HCEC 1CT (cell line): Measurements from ENCODE around the gene SCAANT1.
A peak's percentile ranks its signal among the peaks of the same experiment; 100 is the strongest.

Source experiments
- DNase-seq: peaks from one replicate; pipeline ENCODE4 v3.0.0-alpha.2; 2017

Gene SCAANT1

DNA sequence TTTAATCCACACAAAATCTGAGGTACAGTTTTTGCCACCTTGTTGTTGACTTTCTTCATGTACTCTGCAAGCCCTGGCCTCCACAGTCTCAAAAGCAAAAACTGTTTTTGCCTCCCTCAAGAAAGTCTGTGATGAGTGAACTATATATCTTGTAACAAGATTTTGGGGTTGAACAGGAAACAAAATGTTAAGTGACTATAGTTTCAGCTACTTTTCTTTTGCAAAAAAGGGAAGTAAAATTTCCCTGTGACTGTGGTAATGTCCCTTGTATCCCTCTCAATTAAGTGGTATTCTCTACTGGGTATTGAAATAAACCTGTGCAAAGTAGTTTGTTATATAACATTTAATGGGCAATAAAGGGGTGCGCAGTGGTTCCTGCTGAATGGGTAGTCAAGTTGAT, 21.3 kb upstream of the SCAANT1 start:
- DNase-seq: no peak

DNA sequence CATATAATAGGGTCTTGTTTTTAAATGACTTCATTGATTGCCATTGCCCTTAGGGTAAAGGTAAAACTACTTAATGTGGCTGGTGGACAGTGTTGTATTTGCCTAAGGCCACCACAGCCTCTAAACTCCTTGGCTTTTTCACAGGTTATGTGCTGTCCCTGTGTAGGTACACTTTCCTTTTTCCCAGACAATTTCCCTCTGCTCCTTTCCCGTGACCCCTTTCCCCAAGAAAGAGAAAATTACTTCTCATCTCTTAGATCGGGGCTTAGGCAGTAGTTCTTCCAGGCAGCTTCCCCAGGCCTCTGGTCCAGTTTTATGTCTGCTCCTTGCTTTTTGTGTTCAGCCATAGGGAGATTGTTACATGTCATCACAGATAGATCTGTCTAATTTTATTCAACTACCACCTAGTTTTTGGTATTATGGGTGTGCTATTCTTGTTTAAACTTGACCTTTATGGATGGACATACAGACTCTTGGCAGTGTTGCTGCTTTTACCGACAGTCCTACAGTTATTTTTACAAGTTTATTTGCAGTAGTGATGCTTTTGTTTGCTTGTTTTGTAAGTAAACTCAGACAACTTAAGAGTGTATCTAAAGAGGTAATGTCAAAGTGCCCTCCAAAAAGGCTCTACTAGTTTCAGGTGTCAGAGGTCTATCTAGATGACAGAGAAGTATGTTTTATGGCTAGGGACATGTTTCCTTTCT, 20.5 kb upstream of the SCAANT1 start:
- no peak for DNase-seq

DNA sequence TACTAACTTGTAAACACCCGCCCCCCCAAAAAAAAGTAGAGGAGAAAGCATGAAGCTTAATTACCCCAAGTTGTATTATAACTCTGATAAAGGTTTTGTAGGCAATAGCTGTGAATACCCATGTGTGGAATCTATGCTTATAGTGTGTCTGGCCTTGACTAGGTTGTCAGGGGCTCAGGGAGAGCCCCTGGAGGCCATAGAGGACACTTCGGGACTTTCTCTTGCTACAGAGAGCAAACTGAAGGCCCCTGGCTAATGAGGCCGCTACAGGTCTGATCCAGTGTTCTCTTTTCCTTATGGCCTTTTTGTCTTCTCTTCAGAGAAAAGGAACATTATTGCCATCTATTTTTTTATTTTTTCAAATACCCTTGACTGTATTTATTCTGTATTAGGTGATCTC, 19.1 kb upstream of the SCAANT1 start:
- DNase-seq: no peak

DNA sequence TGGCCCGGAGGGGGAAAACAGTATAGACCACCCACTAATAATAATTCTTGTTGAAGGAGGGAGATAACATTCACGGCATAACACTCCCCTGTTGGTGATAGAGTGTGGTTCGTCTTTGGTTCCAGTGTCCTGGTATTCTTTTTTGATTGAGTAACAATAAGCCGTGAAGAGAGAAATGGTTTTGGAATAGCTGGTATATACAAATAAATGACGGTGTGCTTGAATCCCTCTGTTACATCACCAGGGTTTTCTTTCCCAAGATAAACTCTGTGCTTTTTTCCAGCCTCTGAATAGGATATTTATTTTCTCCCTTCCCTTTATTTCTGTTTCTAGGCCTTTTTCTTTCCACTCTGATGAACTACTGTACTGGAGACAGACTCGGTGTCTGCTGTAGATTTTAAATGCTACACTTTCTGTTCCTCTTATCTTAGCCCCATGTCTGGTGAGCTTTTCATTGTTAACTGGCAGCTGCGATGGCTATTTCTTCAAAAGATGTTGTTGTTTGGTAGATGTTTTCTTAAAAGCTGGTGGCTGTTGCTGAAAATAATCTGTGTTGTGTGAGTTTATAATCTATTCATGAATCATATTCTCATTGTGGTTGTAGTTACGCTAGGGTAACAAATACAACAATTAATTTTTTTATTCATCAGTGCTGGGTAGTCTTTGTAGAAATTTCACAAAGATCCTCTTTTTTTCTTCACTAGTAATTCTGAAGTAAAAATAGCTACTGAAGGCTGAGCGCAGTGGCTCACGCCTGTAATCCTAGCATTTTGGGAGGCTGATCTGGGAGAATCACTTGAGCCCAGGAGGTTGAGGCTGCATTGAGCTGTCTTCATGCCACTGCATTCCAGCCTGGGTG, 15.5 kb upstream of the SCAANT1 start:
- DNase-seq: no peak

DNA sequence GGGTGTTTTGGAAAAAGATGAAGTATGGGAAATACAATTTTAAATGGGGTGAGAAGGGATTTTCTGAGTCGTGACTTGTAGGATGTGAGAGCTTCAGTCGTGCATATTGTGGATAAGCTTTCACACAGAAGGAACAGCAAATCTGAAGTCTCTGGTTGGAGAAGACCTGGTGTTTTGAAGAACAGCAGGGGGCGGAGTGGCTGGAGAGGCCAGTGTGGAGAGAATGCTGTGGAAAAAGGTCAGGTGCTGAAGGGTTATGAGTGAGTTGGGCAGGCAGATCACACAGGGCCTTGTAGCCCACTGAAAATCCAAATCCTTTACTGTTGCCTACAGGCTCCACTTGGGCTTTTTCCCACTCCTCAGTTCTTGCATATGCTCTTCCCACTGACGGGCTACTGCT, 14.1 kb upstream of the SCAANT1 start:
- no peak for DNase-seq

DNA sequence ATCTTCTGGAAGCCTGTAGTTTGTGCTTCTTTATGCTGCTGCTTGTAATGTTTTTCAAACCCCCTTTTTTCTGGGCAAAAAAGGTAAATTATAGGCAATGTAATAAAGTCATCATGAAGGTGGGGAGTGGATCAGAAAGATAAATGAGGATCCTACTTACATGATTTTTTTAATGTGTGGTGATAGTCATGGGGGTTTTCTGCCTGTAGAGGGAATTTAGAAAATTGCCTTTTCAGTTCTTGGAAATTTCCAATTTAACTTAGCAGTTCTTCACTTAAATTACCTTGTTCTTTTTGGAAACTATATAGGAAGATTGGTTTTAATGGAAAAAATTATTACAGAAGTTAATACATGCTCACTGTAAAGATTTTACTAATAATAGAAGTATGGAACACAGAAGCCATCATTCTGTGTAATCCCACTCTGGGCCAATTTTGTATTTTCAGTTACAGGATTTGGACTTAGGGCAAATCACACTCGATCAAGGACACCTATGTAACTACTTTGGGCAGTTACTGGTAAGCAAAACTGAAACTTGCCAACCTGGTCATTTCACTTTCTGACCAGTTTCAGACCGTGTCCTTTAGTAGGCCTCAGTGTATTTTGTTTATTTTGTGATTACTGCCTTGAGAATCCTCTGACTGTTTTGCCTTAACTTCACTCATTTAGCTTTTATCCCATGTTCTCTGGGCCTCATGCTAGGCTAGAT, 10.5 kb upstream of the SCAANT1 start:
- no peak for DNase-seq

DNA sequence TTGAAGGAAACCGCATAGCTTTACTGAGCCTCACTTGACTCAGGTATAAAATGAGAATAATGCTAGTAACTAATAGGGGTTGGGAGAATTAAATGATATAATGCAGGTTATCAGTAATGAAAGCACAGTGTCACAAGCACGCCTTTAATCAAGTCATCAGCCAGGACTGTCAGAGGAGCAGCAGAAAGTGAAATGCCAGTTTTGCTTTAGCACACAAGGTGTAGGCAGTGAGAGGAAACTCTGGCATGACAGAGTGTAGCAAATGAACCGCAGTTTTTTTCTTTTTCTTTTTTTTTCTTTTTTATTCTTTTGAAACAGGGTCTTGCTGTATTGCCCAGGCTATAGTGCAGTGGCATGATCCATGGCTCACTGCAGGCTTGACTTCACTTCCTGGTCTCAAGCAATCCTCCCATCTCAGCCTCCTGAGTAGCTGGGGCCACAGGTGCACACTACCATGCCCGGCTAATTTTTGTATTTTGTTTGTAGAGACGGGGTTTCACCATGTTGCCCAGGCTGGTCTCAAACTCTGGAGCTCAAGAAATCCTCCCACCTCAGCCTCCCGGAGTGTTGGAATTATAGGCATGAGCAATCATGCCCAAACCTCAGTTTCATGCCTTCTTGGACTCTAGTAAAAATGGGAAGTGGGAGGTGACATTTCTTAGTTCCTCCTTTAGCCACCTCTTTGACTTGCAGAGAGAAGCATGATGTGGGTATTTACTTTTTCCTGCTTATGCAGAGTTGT, 9.7 kb upstream of the SCAANT1 start:
- no peak for DNase-seq

DNA sequence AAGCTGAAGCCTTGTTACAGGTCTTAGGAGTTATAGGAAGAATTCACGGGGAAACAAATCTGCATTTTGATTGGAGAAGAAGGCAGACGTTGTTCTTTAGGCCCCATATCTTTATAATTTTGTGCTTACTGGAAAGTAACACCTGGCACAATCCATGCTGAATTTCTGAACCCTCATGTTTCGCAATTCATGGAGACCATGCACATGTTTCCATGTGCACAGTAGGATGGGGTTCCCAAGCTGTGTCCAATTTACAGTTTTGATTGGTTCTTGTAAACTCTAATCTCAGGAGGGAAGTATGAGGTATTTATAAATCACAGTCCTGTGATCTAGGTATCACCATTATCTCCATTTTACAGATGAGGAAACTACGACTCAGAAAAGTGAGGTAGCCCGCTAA, 7.8 kb upstream of the SCAANT1 start:
- no peak for DNase-seq

DNA sequence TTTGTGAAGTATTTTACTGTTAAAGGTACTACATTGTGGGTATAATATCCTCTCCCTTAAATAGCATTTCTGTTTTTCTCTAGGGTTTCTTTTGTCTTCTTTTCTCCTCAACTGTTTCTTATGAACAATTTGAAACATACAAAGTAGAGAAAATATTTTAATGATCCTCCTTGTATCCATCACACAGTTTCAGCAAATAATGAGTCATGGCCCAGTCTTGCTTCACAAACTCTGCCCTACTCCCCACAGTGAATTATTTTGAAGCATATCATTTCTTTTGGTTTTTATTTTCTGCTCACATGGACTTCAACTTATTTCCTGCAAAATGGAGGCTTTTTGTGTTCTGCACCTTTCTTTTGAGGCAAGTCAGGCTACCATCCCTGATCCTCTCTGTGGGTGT, 6.1 kb upstream of the SCAANT1 start:
- DNase-seq: peak; percentile 59

DNA sequence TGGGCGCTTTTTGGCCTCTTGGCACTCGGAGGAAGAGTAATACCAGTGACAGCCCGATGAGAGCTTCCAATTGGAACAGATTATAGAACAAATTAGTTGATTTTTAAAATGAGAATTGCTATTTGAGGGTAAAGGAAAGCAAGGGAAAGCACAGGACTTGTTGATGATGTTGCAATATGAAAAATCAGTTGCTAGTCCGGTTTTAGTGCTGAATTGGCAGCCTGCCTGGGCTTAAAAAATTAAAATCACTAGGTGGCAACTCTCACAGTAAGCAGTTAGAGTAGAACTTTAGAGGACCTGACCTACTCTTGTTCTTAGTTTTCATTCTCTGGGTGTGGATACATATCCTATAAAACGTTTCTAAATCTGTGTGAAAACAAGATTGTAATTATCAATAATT, 2.1 kb upstream of the SCAANT1 start:
- no peak for DNase-seq

DNA sequence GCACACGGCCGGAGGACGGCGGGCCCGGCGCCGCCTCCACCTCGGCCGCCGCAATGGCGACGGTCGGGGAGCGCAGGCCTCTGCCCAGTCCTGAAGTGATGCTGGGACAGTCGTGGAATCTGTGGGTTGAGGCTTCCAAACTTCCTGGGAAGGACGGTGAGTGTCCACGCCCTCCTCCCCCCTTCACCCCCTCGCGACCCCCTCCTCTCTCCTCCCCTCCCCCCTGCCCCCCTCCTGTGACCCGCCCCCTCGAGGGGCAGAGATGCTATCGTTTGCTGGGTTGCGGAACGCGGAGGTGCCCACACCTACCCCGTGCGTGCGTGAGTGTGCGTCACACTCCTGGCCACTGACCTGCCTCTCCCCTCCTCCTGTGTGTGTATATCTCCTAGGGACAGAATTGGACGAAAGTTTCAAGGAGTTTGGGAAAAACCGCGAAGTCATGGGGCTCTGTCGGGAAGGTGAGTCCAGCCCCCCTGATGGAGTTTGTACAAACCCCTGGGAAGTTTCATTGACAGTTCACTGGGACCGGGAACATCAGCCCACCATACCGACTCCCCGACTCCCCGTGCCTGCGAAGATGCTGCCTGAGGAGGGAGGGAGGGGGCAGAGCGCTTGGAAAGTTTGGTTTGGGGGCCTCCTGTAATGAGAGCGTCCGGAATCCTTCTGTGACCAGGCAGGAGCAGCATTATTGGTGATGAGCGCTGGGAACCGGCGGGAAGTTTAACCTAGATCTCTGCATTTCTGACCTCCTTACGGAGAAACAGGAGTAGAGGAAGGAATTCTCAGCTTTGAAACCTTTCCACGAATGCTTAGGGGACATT, 795 bp upstream of the SCAANT1 start:
- peak; percentile 35 for DNase-seq

DNA sequence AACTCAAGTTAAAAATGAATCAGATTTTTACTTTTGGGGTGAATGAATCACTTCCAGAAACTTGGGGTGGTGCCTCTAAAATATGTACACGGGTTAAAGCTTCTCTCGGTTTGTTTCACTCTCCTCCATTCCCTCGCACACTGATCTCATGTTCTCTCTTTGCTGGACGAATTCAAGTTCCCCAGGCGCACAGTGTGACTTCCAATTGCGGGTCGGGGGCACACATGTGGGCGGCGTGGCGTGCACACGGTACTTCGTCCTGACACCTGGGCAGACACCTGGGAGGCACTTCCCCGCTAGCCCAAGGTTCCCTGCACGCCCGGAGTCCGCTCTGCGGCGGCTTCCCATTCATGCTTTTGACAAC, 692 bp downstream of the SCAANT1 start:
- DNase-seq: peak; percentile 45

DNA sequence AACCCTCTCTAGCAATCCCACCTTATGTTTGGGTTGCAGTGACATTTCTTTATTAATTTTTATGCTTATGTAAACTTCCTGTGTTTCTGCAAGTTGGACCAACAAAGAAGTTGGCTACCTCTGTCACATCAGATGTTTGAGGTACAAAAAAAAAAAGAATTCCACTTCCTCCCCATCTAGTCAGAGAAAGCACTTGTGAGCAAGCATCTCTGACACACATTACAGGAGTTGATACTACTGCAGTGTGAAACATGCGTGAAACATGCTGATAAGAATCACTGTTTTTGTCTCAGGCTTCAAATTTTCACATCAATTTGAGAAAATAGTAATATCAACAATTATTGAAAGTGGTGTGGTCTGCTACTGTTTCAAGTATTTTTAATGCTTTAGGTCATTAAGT, 1.3 kb downstream of the SCAANT1 start:
- no peak for DNase-seq

DNA sequence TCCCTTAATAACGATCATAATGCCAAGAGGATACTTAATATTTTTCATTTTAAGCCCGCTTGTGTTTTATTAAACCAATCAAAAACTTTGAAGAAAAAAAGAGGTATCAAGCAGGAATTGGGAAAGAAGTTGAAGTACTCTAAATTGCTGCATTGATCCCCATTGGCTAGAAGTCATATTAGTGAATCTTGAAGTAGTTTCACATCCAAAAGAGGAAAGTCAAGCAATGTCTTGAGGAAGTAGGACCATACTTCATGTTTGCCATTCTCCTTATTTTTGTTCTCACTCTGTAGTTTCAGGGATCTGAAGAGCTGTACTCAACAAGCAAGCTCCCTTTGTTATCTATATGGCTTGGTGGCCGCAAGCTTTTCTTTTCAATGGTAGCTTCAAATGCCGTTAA, 2.2 kb downstream of the SCAANT1 start:
- no peak for DNase-seq

DNA sequence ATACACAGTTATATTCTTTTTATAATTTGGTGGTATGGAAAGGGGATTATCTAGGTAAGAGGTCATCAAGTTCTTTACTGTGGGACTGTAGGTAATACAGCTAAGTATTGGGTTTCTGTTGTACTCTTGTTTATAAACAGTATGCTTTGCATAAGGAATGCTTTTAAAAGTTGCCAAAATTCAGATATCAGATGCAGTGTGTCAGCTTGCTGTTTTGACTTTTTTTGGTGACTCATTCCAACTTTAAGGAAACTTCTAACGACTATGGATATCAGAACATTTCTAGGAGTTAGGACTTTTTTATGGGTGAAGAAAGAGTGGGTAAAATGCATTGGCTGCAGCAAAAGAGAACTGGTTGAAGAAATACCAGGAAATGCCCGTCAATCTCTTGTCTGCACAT, 2.8 kb downstream of the SCAANT1 start:
- peak; percentile 41 for DNase-seq

DNA sequence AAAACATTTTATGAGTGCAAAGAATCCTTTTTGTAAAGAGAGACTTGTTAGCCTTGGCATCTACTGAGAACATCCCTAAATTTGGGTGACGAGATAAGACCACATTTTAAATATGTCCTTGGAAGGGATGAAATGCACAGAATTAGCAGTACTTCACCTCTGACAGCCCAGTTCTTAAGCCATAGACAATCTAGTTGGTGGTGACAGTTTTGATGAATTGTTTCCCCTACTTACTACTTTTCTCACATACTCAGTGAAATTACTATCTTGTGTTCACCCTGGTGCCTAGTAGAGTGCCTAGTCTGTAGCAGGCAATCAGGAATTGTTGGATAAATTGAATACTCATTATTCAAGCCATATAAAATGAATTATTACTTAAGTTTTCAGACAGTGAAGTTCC, 3.4 kb downstream of the SCAANT1 start:
- no peak for DNase-seq

DNA sequence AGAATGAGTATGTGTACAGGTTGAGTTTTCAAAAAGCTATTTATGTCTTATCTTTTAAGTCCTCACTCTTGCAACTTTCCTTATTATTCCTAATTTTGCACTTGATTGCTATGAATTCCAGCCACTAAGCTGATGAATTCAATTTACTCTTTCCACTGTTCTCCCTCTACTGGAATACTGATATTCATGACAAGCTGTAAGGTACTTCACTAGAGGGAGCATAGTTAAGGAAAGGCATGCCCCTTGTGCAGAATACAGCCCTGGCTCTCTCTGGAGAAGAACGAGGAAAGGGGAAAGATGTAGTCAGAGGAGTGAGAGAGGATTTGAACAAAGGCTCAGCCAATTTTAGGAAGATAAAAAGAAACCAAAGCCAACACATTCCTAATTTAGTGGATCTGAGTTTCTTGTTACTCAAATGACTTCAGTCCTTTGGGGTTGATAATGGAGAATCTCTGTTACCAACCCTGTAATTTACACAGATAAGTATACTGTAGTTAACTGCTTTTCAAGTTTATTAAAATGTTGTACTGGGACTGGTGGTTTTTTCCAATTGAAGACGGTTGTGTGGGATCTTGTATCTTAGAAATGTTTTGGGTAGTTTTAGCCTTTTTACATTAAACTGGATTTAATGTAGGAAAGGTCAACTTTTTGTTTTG, 4.0 kb downstream of the SCAANT1 start:
- DNase-seq: peak; percentile 26

DNA sequence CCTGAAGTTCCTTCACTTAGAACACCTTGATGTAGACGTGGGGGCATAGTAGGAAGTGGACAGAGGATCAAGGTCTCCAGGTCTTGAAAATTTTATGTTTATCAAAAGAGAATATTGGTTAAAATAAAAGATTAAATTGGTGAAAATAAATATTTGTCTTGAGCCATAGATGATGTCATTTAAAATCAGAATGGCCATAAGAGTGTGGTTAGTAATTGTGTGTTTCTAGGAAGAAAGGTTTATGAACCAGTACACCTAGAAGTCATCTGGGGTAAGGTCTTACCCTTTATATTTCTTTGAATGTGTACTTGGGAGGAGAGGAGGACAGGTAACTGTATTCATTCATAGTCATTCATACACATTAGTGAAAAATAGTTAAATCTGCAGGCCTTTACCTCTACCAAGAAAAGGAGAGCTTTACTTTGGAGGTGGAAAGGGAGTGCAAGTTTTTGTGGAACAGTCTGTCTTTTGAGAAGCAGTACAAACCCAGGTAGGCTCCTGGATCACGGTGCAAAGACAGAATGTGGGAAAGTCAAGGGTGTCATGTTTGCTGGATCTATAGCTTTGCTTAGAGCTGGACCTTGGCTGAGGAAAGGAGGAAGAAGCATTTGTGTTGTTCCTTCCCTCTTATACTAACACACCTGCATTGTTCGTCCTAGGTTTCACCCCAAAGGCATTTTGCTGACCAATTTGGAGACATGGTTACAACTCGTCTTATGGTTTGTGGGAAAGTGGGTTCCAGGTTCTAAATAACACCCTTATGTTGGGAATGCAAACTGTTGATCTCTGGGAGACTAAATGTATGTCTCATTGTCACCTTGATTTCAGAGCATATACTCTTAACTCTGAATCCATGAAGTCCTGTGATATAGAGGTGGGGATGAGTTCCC, 6.2 kb downstream of the SCAANT1 start:
- no peak for DNase-seq

DNA sequence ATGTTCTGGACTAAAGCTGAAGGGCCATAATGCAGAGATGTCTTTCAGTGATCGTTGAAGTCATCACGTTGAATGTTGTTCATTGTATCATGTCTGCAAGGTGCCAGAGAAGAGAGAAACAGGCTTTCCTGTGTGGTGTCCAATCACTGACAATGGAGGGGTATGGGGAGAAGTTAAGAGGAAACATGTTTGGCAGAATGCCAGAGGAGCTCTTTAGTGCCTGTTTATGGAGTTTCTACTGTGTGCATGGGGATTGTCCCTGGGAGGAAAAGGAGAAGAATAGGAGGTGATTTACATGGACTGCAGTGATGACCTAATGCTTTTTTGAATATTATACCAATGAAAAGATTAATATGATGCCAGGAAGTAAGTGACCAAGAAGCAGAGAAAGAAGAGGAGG, 11.7 kb downstream of the SCAANT1 start:
- no peak for DNase-seq

DNA sequence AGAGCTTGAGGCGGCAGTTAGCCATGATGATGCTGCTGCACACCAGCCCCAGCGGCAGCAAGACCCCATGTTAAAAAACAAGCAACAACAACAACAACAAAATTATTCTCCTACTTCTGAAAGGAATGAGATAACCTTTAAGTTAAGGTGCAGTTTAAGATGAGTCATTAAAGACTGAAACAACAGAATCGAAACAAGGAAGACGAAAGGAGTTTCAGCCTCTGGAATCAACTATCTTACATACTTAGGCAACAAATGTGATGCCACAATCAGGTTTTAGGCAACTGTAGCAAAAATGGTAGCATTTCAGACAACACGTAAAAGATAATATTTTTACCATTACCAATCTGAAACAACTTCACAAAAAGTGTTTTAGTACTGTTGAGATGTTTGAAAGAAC, 12.2 kb downstream of the SCAANT1 start:
- no peak for DNase-seq
